GM12891 (cell line): Measurements from ENCODE around the gene RBFOX1.

Experiments
- DNase-seq: peaks from one replicate; pipeline ENCODE4 v3.0.0; 2011; ENCODE audit warnings: low spot score; ENCODE audit not compliant: insufficient read length
- FAIRE-seq: peaks from 2 replicates; lab custom pipeline; 2011; peaks lifted over from hg19 to GRCh38; lab: Jason Lieb, UNC
- PAX5 ChIP-seq: IDR thresholded peaks from 2 replicates; pipeline ENCODE4 v1.6.1; 2011; ENCODE audit warnings: low read length, moderate library complexity, mild to moderate bottlenecking; ENCODE audit not compliant: insufficient read depth, severe bottlenecking
- POLR2A ChIP-seq: IDR thresholded peaks from 2 replicates; pipeline ENCODE4 v1.6.1; 2011; ENCODE audit warnings: low read depth, low read length, control low read depth
- POLR2AphosphoS5 ChIP-seq: IDR thresholded peaks from 2 replicates; pipeline ENCODE4 v1.6.1; 2011; ENCODE audit warnings: low read depth, low read length, control low read depth
- POU2F2 ChIP-seq: IDR thresholded peaks from 2 replicates; pipeline ENCODE4 v1.6.1; 2011; ENCODE audit warnings: low read depth, mild to moderate bottlenecking, control low read depth, low read length, moderate library complexity
- SPI1 ChIP-seq: IDR thresholded peaks from 2 replicates; pipeline ENCODE4 v1.6.1; 2011; ENCODE audit warnings: low read depth, low read length, control low read depth
- TAF1 ChIP-seq: IDR thresholded peaks from 2 replicates; pipeline ENCODE4 v1.6.1; 2011; ENCODE audit warnings: low read depth, low read length, control low read depth

Gene RBFOX1

DNA sequence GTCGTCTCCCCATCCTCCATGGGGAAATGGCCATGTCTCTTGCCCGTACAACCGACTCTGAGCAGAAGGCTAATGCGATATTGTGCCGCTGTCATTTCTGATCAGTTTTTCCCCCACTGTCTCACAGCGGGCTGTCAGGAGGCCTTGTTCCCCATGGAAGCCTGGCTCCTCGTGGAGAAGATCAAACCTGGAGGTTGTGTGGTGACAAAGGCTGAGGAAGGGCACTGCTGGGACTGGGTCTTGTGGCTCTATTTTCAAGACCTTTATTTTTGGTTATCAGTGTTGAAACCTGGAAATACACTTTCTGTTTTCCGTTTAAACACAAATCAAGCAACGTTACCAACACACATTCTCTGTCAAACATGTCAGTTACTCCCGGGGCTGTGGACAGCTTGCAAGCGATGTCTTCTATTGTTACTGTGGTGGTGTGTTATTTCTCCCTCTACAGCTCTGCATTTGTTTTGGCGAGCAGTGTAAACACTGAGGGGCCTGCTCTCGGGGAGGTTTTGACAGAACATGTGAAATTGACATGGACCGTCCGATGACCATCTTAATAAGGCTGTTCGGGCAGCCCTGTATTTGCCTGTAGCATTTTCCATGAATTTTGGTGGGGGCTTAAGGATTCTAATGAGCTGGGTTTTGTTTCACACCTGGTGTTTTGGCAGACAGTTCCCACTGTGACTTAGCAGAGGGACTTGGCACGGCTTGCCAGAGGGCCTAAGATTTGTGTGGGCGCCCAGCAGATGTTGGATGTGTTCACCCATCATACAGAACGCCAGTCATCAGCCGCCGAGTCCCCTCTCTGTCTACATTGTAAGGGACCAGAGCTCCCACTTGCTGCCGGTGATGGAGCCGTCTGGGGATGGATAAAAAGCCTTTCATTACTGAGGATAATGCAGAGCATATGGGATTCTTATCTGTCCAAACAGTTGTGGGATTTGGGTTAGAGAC, 12.5 kb downstream of the RBFOX1 start:
- TF ChIP-seq POLR2A = no peak
- FAIRE-seq = no peak
- no peak for DNase-seq

DNA sequence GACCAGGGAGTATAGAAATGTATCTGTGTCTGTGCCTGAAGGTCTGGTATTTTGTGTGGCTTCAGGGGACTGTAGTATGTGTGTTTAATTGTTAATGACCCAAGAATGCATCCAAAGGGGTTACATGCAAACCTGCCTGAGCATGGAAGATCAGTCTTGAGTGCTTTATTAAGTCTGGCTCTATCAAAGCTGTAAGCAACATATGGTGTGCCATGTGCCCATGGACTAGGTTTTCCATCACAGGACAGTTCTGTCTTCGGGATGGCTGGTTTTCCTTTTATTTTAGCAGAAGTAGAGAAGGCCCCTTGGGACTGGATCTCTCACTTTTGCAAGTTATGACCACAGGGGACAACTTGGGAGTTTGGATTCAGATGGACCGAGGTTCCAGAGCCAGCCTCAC, 18.2 kb downstream of the RBFOX1 start:
- TF ChIP-seq PAX5 (no peak), POU2F2 (no peak), POLR2A (no peak), TAF1 (no peak), POLR2AphosphoS5 (no peak), SPI1 (no peak)
- DNase-seq (no peak), FAIRE-seq (no peak)

DNA sequence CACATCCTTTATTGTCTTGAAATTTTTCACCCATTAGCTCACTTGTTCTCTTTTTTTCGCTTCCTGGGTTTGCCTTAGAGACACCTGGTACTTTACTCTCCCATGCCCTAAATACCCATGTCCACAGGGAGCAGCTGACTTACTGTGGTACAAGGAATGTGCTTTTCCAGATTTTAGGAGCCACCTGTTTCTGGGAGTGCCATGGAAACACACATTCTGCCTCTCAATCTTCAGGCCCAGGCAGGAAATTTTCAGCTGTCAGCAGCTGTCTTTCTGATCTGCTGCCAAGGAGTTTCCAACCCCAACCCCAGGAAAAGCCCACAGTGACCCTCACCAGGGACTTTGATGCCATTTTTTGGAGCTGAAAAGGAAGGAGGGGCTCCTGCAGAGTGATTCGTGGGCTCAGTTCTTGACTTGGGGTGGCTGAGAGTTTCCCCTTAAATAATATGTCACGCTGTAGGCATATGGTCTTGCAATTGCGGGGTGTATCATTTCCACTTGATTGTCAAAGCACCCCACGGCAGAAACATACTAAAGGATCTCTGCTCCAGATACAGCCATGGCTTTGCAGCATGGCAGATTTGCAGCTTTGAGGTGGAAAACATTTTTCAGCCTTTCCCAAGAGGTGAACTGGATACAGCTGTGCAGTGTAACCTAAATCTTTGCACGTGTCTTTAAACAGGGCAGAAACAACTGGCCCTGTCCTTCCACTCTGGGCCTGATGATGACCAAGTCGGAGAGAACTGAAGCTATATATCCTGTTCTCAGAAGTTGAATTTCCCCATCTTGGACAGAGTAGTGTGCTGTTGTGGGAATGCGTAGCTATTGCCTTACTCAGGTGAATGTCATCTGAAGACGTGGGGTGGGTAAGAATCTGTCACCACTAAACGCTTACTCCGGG, 19.2 kb downstream of the RBFOX1 start:
- DNase-seq = no peak
- no peak for FAIRE-seq
- TF ChIP-seq POLR2A = no peak
- no peak for TF ChIP-seq POLR2AphosphoS5
- no peak for TF ChIP-seq SPI1
- TF ChIP-seq TAF1 = no peak
- TF ChIP-seq PAX5 = no peak
- TF ChIP-seq POU2F2 = no peak

DNA sequence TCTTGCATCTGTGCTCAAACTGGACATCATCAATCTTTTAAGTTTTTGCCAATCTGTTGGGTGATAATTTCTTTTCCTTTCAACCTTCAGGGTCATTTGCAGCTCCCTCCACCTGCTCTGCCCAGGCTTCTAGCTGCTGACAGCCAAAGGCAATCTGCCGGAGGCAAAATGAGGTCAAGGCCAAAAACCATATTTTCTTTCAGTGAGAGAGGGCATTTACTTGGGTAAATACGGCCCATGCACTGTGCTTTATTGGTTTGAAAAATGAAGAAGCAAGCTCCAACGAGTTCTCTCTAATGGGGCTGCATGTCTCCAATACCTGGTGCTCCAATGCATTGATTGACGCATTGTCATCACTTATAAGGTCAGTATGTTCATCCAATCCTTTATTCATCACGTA, 23.1 kb downstream of the RBFOX1 start:
- DNase-seq (no peak), FAIRE-seq (no peak)
- TF ChIP-seq POLR2A (no peak), TAF1 (no peak), POU2F2 (no peak), POLR2AphosphoS5 (no peak), PAX5 (no peak), SPI1 (no peak)

DNA sequence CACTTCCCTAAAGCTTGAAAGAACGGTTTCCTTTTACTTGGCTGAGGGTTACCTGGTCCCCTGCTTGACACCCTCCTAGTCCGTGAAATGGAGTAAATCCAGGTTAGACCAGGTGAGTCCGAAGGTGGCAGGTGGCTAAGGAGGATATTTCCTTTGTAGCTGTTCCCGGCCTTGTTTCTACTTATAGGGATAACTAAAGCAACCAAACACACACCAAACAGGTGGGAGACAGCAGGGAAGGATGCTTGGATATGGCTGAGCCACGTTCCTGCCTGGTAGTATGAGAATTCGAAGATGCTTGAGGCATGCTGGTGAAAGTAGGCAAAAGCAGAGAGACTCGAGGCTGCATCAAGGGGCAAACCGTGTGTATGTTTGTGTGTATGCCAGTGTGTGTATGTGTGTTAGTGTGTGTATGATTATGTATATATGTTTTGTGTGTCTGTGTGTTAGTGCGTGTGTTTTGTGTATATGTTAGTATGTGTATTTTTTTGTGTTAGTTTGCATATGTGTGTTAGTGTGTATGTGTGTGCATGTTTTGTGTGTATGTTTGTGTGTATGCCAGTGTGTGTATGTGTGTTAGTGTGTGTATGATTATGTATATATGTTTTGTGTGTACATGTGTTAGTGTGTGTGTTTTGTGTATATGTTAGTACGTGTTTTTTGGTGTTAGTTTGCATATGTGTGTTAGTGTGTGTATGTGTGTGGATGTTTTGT, 28.9 kb downstream of the RBFOX1 start:
- no peak for DNase-seq
- no peak for FAIRE-seq
- TF ChIP-seq PAX5 (no peak), POU2F2 (no peak), SPI1 (no peak), POLR2AphosphoS5 (no peak), POLR2A (no peak), TAF1 (no peak)

DNA sequence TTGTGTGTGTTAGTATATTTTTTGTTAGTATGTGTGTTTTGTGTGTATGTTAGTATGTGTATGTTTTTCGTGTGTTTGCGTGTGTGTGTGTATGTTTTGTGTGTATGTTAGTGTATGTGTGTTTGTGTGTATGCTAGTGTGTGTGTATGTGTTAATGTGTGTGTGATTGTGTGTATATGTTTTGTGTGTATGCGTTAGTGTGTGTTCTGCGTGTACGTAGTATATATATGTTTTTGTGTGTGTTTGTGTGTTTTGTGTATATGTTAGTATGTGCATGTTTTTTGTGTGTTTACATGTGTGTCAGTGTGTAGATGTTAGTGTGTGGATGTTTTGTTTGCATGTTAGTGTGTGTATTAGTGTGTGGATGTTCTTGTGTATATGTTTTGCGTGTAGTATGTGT, 29.6 kb downstream of the RBFOX1 start:
- DNase-seq (no peak), FAIRE-seq (no peak)
- no peak for TF ChIP-seq POLR2A
- TF ChIP-seq TAF1 = no peak
- no peak for TF ChIP-seq PAX5
- no peak for TF ChIP-seq POLR2AphosphoS5
- no peak for TF ChIP-seq SPI1
- no peak for TF ChIP-seq POU2F2

DNA sequence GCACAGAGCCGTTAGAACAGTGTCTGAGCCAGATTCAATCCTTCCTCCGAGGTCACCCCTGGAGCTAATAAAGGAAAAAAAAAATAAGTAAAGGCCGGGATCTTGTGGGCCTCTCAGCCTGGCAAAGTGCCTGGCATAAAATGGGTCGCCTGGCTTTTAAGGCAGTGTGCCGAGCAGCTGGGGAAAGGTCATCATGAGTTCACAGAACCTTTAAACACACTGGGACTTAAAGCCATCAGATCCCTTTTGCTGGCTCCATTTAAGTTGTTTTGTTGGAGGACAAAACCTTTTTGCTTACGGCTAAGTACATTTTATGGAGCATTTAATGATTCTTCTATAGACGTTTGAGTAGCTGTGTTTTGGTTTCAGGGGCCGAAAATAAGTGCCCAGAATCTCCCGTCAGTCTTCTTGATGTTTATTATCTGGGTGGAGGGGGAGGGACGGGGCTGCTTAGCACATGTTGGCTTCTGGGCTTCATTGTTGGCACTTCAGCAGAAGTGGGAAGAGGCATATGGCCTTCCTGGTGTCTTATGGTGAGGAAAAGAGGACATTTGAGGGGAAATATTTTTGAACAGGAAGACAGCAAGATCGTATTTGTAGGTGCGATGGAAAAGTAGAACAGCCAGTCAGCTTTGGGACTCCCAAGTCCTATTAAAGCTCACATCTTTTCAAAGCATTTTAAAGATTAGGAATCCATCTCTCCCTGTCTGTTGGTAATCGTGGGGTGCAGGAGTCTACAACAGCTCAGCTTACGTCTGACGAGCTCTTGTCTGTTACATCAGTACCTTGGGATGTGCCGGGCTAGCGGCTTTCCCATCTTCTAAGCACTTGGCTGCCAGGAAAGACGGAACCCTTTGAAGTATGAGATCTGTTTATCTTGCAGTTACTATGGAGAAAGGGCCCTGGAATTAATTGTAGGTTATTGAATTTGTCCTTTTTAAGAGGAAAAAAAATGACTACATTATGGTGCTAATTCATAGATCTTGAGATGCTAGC, 31.1 kb downstream of the RBFOX1 start:
- FAIRE-seq = no peak
- DNase-seq = no peak
- TF ChIP-seq SPI1 = no peak
- no peak for TF ChIP-seq PAX5
- TF ChIP-seq POLR2A = no peak
- no peak for TF ChIP-seq POLR2AphosphoS5
- TF ChIP-seq POU2F2 = no peak
- no peak for TF ChIP-seq TAF1

DNA sequence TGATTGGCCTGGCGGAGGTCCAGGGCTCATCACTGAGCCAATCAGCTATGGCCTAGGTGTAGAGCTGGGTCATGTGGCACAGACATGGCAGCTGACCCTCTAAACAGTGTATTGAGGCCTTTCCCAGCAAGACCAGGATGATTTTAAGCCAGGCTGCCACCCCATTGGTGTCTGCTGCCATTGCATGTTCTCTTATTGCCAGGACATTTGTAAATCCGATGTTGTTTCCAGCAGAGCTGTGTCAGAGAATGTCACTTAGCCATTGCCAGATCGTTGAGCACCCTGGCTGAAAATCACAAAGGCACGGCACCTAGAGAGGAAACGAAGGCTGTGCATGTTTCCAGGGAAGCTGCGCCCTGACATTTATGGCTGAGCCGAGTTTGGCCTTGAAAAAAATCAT, 33.4 kb downstream of the RBFOX1 start:
- FAIRE-seq (no peak), DNase-seq (no peak)

More for the DNA sequence above, 33.4 kb downstream of the RBFOX1 start:
- no peak for TF ChIP-seq POLR2A
- TF ChIP-seq SPI1 = no peak
- no peak for TF ChIP-seq PAX5
- no peak for TF ChIP-seq POLR2AphosphoS5
- TF ChIP-seq TAF1 = no peak
- TF ChIP-seq POU2F2 = no peak
